Ishikawa (cell line): ENCODE results near the gene ADSL.

Experiments
- CEBPB ChIP-seq: IDR thresholded peaks from 2 replicates; pipeline ENCODE4 v1.6.1; 2012
- CREB1 ChIP-seq: IDR thresholded peaks from 2 replicates; pipeline ENCODE4 v1.6.1; 2012; ENCODE audit warnings: low read depth
- EGR1 ChIP-seq: IDR thresholded peaks from 2 replicates; pipeline ENCODE4 v1.6.1; 2012
- EP300 ChIP-seq: IDR thresholded peaks from 2 replicates; pipeline ENCODE4 v1.6.1; 2012; ENCODE audit warnings: borderline replicate concordance
- FOXM1 ChIP-seq: IDR thresholded peaks from 2 replicates; pipeline ENCODE4 v1.6.1; 2012; ENCODE audit warnings: low read depth, borderline replicate concordance
- NFIC ChIP-seq: IDR thresholded peaks from 2 replicates; pipeline ENCODE4 v1.6.1; 2012
- RAD21 ChIP-seq: IDR thresholded peaks from 2 replicates; pipeline ENCODE4 v1.6.1; 2012; ENCODE audit warnings: low read depth
- TAF1 ChIP-seq: IDR thresholded peaks from 2 replicates; pipeline ENCODE4 v1.6.1; 2012; ENCODE audit warnings: low read depth, mild to moderate bottlenecking
- TCF12 ChIP-seq: IDR thresholded peaks from 2 replicates; pipeline ENCODE4 v1.6.1; 2012; ENCODE audit warnings: low read depth
- TEAD4 ChIP-seq: IDR thresholded peaks from 2 replicates; pipeline ENCODE4 v1.6.1; 2012
- YY1 ChIP-seq: IDR thresholded peaks from 2 replicates; pipeline ENCODE4 v1.6.1; 2012; ENCODE audit warnings: low read depth
- ZBTB7A ChIP-seq: IDR thresholded peaks from 2 replicates; pipeline ENCODE4 v1.6.1; 2012; ENCODE audit warnings: low read depth
- TF ChIP-seq, protein P1 (sequence below): IDR thresholded peaks from 2 replicates; pipeline ENCODE4 v1.6.1; 2012
- TF ChIP-seq, protein P2 (sequence below): IDR thresholded peaks from 2 replicates; pipeline ENCODE4 v1.6.1; 2012
- TF ChIP-seq, protein P3 (sequence below): IDR thresholded peaks from 2 replicates; pipeline ENCODE4 v1.6.1; 2012; ENCODE audit warnings: low read depth, mild to moderate bottlenecking

Gene ADSL

DNA sequence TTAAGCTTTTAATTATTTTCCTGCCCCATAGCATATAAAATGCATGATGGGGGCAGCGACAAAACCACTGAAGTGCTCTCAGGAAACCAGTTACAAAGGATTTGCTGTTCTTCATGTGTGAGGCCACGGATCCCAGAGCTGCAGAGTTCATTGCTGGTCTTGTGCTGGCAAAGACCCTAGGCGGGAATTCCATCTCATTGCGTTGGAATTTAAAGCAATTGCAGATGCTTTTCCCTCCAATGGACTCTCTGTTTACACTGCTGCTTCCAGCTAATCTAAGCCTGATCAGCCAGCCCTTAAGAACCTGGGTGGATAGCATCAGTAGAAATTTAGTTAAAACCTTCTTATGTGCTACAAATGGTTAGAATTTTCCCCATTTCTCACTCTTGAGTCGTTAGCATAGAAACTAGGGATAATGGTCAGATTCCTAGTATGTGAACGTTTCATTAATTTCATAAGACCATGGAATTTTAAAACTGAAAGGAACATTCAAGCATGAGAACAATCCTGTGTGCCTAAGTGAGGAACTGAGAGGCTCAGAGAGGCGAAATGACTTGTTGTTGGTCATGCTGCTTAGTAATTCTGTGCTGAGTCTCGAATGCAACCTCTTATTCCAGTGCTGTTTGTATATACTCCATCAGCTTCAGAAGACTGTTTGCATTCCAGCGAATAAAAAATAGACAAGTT lies 36.1 kb upstream of the ADSL start:
- no peak for TF ChIP-seq NFIC
- no peak for TF ChIP-seq FOXM1
- no peak for TF ChIP-seq YY1
- TF ChIP-seq, protein P1, sequence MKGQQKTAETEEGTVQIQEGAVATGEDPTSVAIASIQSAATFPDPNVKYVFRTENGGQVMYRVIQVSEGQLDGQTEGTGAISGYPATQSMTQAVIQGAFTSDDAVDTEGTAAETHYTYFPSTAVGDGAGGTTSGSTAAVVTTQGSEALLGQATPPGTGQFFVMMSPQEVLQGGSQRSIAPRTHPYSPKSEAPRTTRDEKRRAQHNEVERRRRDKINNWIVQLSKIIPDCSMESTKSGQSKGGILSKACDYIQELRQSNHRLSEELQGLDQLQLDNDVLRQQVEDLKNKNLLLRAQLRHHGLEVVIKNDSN = no peak
- TF ChIP-seq RAD21 = no peak
- TF ChIP-seq CEBPB = no peak
- no peak for TF ChIP-seq TAF1
- TF ChIP-seq EP300 = no peak
- TF ChIP-seq TCF12 = no peak
- TF ChIP-seq CREB1 = no peak
- TF ChIP-seq, protein P2, sequence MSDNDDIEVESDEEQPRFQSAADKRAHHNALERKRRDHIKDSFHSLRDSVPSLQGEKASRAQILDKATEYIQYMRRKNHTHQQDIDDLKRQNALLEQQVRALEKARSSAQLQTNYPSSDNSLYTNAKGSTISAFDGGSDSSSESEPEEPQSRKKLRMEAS = no peak
- TF ChIP-seq TEAD4 = no peak
- TF ChIP-seq, protein P3, sequence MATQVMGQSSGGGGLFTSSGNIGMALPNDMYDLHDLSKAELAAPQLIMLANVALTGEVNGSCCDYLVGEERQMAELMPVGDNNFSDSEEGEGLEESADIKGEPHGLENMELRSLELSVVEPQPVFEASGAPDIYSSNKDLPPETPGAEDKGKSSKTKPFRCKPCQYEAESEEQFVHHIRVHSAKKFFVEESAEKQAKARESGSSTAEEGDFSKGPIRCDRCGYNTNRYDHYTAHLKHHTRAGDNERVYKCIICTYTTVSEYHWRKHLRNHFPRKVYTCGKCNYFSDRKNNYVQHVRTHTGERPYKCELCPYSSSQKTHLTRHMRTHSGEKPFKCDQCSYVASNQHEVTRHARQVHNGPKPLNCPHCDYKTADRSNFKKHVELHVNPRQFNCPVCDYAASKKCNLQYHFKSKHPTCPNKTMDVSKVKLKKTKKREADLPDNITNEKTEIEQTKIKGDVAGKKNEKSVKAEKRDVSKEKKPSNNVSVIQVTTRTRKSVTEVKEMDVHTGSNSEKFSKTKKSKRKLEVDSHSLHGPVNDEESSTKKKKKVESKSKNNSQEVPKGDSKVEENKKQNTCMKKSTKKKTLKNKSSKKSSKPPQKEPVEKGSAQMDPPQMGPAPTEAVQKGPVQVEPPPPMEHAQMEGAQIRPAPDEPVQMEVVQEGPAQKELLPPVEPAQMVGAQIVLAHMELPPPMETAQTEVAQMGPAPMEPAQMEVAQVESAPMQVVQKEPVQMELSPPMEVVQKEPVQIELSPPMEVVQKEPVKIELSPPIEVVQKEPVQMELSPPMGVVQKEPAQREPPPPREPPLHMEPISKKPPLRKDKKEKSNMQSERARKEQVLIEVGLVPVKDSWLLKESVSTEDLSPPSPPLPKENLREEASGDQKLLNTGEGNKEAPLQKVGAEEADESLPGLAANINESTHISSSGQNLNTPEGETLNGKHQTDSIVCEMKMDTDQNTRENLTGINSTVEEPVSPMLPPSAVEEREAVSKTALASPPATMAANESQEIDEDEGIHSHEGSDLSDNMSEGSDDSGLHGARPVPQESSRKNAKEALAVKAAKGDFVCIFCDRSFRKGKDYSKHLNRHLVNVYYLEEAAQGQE = no peak
- TF ChIP-seq EGR1 = no peak
- TF ChIP-seq ZBTB7A = no peak

DNA sequence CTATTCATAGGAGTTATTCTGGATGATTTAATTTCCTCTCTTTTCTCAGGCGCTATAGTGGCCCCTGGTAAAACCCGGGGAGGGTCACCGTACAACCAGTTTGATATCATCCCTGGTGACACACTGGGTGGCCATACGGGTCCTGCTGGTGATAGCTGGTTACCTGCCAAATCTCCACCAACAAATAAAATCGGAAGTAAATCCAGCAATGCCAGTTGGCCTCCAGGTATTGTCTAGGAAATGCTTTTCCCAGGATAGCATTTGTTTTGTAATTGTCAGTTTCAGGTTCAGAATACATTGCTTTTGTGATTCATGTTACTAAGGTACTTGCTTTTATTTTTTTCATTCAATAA lies 35.6 kb upstream of the ADSL start:
- no peak for TF ChIP-seq TAF1
- TF ChIP-seq EP300 = no peak
- TF ChIP-seq, protein P3 = no peak
- no peak for TF ChIP-seq CREB1

DNA sequence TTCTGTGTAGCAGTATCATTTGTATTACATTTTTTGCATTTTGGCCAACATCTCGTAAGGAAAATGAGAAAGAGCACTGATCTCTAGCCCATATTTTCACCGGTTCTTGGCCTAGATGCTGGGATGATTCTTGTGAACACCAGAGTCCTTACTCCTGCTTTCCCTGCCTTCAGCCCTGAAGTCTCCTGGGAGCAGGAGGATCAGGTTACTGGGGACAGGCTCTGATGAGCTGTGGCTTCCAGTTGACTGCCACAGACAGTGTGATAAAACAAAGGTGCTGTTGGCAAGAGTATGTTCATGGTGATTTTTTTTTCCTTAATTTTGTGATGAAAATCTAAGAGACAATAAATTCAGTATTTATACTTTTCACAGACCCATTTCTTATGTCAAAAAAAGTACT lies 34.2 kb upstream of the ADSL start:
- TF ChIP-seq TAF1 = no peak
- no peak for TF ChIP-seq TEAD4
- no peak for TF ChIP-seq FOXM1
- no peak for TF ChIP-seq EGR1
- TF ChIP-seq, protein P3 = no peak
- no peak for TF ChIP-seq RAD21
- no peak for TF ChIP-seq TCF12
- no peak for TF ChIP-seq CREB1
- no peak for TF ChIP-seq EP300
- no peak for TF ChIP-seq YY1
- no peak for TF ChIP-seq NFIC
- TF ChIP-seq, protein P1 = no peak
- TF ChIP-seq ZBTB7A = no peak

DNA sequence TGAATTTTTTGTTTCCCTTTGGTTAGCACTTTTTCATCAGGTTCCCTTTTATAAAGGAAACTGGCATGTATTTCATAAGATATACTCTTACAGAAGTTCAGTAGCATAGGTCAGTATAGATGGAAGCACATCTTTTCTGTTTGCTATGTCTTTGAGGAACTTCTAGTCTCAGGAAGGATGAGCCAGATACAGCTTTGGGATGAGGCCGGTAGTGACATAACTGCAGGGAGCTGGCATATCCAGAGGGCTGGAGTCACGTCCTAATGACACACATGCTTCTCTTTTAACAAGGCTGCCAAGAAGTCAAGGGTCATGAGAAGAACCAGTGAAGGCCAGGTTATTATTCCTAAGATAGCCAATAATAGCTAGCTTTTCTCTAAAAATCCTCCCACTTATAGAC lies 33.3 kb upstream of the ADSL start:
- TF ChIP-seq FOXM1 (no peak), EP300 (no peak), CEBPB (no peak), TCF12 (no peak), TEAD4 (no peak), ZBTB7A (no peak), NFIC (no peak), EGR1 (no peak), RAD21 (no peak), CREB1 (no peak), TAF1 (no peak), YY1 (no peak)
- TF ChIP-seq, protein P2 = no peak
- TF ChIP-seq, protein P1 = no peak
- TF ChIP-seq, protein P3 = no peak
